ENCODE data around the gene C16orf92.
A peak's percentile ranks its signal among the peaks of the same experiment; 100 is the strongest.

The C16orf92 gene

DNA sequence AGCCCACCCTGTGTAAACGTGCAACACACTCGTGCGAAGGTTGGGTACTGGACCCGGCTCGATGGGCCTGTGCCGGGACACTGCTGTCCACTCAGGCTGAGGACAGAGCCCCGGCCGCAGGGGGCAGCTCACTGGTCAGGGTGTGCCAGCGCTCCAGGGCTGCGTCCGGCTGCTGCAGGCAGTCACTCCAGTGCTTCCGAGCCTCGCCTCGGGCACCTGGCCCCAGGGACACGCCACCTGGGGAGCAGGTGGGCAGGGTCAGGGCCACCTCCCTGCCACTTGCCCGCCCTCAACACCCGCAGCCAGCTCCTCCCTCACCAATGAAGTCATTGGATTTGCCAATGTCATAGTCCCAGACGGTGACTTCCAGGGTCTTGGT lies 16.9 kb upstream of the C16orf92 start:
- H3K4me3 ChIP-seq (ENCODE audit: low read depth, low read length), result no peak overlapping the region
- no peak for DNase-seq (ENCODE audit: low read depth)
- TF ChIP-seq, protein P1, sequence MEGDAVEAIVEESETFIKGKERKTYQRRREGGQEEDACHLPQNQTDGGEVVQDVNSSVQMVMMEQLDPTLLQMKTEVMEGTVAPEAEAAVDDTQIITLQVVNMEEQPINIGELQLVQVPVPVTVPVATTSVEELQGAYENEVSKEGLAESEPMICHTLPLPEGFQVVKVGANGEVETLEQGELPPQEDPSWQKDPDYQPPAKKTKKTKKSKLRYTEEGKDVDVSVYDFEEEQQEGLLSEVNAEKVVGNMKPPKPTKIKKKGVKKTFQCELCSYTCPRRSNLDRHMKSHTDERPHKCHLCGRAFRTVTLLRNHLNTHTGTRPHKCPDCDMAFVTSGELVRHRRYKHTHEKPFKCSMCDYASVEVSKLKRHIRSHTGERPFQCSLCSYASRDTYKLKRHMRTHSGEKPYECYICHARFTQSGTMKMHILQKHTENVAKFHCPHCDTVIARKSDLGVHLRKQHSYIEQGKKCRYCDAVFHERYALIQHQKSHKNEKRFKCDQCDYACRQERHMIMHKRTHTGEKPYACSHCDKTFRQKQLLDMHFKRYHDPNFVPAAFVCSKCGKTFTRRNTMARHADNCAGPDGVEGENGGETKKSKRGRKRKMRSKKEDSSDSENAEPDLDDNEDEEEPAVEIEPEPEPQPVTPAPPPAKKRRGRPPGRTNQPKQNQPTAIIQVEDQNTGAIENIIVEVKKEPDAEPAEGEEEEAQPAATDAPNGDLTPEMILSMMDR (IDR thresholded peaks at IDR 0.05; ENCODE audit: low read depth, low read length, missing control alignments), result no peak

DNA sequence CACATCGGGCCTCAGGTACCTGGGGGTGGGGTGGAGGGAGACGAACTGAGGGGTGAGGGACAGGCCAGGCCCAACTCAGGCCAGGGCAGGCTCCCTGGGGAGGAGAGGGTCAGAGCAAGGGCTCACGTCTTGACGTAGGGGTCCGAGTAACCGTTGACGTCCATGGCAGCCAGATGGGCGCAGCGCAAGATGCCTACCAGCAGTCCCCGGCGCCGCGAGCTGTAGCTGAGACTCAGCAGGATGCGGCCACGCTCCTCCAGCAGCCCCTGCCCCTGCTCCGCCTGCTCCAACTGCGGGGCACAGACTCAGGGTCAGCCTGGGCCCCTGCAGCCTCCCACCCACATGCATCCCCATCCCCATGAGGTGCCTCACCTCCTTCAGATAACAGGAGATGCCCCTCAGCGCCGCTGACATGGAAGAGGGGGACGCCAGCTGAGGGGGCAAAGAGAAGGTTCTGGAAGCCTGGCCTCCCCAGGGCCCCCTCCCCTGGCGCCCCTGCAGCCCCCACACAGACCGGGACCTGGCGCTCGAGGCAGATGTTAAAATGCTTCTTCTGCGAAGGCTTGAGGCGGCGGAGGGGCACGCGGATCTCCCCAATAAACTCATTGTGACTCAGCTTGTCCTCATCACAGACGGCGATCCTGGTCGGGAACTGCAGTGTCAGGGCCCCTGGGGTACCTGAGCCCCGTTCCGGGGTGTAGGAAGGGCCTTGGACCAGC lies 16.2 kb upstream of the C16orf92 start:
- TF ChIP-seq, protein P1 (IDR thresholded peaks at IDR 0.05; ENCODE audit: low read depth, low read length, missing control alignments), result no peak
- DNase-seq (ENCODE audit: low read depth), result no peak
- H3K4me3 ChIP-seq (ENCODE audit: low read depth, low read length), result no peak overlapping the region

DNA sequence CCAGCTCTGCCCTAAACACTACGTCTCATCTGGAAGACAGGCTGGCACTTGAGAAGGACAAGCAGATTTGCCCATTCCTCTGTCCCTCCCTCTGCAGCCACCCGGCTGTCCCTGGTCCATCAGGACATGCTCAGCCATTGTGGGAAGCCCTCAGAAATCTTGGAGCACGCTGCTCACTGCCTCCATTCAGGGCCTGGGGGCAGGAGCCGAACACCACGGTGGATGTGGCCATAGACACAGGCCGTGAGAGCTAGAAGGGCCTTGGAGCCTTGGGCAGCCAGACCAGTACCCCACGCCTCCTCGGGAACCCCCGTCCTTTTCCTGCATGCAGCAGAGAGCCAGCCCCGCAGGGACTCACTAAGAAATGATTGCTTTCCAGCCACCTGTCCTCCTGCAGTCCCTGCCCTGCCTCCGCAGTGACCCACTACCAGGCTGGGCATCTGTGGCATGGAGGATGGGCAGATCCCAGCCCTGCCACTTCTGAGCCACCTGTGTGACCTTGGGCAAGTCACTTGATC lies 15.6 kb upstream of the C16orf92 start:
- DNase-seq (ENCODE audit: low read depth), result no peak
- TF ChIP-seq, protein P1 (IDR thresholded peaks at IDR 0.05; ENCODE audit: low read depth, low read length, missing control alignments), result no peak
- no peak overlapping the region for H3K4me3 ChIP-seq (ENCODE audit: low read depth, low read length)

DNA sequence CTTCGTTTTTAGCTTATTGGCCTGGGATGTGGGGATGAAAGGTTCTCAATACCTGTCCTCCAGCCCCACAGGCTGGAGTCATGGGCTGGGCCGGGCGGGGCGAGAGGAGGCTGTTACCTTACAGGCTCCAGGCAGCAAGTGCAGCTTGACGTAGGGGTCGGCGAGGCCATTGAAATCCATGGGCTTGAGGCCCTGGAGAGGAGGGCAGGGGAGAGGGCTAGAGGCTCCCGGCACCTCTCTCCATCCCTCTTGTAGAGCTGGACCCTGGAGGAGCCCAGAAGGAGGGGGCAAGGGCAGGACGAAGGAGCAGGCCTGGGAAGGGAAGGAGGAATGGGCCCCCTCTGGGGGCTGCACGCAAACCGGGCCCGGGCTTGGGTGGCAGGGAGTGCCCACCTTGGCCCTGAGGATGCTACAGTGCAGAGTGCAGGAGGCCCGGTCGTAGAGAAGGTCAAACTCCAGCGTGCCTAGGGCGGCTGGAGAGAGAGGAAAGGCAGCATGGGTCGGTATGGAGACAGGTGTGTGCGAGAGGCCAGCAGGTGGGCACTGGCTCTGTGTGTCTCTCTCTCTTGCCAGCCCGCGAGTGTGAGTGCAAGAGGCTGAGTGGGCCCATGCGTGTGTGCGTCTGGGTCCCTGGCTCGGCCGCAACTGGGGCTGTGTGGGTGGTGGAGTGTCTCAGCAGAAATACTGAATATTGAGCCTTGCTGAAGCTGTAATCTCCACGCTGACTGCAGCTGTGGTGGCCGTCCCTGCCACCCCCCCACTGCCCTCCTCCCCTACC lies 13.7 kb upstream of the C16orf92 start:
- DNase-seq (ENCODE audit: low read depth), result no peak
- TF ChIP-seq, protein P1 (IDR thresholded peaks at IDR 0.05; ENCODE audit: low read depth, low read length, missing control alignments), result no peak
- no peak overlapping the region for H3K4me3 ChIP-seq (ENCODE audit: low read depth, low read length)

DNA sequence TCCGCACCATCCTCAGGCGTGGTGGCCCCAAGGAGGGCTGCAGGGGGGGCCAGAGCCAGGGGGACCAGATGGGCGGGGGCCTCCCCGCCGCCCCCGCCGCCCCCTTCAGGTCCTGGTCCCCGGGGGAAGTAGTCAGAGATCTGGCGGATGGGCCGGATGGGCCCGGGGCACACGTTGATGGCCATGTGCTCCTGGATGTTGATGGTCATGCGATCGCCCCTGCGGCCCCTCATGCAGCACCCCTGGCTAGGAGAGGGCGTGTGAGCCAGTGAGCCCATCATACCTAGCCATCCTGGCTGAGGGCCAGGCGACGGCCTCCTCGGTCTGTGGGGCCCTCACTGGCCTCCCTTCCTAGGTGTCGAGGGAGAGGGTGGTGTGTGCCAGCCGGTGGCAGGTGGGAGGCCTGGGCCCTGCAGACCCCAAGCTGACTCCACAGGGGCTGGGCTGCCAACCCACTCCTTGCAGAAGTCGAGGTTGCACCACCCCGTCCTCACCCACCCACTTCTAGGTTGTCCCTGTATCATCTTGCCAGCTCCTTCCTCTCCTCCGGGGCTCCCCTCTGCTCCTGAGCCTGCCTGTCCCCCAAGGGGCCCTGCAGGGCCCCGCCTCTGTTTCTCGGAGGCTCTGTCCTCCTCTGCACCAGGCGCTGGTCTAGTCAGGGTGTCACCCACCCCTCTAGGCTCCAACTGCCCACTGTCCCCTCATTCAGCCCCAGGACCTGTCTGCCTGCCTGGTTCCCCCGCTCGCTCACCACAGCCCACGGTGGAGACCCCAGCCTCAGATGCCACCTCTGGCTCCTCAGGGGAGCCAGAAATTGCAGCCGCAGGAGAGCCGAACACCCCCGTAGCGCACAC lies 12.8 kb upstream of the C16orf92 start:
- TF ChIP-seq, protein P1 (IDR thresholded peaks at IDR 0.05; ENCODE audit: low read depth, low read length, missing control alignments), result no peak
- H3K4me3 ChIP-seq (ENCODE audit: low read depth, low read length), result no peak overlapping the region; the same call in 1 of the 2 replicates
- DNase-seq (ENCODE audit: low read depth), result no peak

DNA sequence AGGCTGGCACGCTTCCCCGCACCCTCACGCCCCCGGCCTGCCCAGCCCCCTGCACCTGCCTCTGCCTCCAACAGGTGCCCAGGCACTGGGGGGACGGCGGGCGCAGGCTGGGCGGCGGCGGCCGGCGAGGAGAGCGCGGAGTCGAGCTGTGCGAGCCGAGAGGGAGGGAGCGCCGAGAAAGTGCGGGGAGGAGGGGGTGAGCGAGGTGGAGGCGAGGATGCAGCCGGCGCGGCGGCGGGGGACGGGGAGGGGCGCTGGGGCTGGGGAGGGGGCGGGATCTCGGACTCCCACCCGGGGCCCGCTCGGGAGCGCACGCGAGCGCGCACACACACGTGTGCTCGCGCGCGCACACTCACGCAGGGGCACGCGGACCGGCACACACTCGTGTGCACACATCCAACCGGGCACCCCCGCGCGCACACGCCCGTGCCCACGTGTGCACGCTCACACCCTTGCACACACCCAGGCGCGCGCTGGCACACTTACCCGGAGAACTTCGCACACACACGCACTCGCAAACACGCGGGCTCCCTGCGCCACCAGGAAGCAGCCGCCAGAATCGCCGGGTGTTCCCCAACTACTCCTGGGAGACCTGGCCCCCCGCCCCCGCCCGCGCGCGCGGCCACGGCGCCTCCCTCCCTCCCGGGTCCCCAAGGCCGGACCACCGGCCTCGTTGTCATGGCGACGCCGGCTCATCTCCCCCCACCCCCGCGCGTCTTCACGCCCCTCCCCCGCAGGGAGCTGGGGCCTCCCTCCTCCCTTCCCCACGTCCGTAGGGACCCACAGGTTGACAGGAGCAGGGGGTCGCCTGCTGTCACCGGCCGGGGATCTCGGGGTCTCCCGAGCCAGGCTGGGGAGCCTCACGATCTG lies 11.9 kb upstream of the C16orf92 start, which contains the start of gene DOC2A:
Gene DOC2A (minus strand): TSS at position 184 of the 870 bp plus-strand sequence. CDS start 805 bp downstream, outside the sequence.
- DNase-seq (ENCODE audit: low read depth), result no peak
- H3K4me3 ChIP-seq (ENCODE audit: low read depth, low read length), result peak within 1 kb of the TSS; percentile 49
- TF ChIP-seq, protein P1 (IDR thresholded peaks at IDR 0.05; ENCODE audit: low read depth, low read length, missing control alignments), result no peak
